Prostate gland (tissue), 2 donors: ENCODE results near the gene ACTMAP.

ENCODE experiments used
- POLR2A ChIP-seq: fragments of 450-650 bp; IDR thresholded peaks from one replicate; pipeline ENCODE4 v1.6.1; 2016; ENCODE audit warnings: antibody characterized with exemption, mild to moderate bottlenecking
- TF ChIP-seq, protein P1 (sequence below), 4 experiments: fragments of 200-600 bp in 2 of 4; fragments of 450-650 bp in 2 of 4; sonication (generic) in 2 of 4; IDR thresholded peaks; 1 replicate in 3 of 4; 2 replicates in 1 of 4; pipeline ENCODE4 v1.5.1; 2016 to 2019; ENCODE audit warnings: antibody characterized with exemption in 4 of 4, mild to moderate bottlenecking in 2 of 4, moderate library complexity in 2 of 4

DNA sequence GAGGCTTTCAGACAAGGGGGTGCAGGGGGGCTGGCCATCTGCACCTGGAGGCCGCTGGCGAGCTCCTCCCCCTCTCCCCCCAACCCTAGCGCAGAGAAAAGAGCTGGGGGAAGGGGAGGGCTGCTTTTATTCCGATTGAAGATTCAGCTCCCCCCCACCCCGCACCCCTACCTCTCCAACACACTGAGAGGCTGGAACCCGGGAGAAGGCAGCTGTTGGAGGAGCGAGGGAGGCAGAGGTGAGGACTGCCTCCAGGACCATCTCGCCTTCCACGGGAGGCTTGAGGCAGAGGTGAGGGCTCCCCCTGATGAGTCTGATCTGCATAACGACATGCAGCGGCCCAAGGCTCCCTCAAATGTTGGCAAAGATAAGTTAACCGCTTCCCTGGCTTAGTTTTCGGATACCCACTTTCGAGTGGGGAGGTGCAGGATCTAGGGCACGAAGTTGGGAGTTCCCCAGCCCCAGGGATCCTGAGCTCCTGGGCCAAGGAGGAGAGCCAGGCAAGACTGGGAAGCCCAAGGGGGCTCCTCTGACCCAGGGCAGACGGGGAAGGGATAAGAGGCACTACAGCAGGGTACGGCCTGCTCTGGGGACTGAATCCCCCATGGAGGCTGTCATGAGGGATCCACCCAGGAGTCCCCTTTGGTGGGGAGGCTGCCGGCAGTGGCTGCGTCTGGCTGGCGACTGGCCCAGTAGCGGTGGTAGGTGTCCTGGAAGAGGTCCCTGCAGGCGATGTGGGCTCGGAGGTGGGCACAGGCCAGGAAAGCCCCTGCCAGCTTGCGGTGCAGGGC, 58.7 kb downstream of the ACTMAP start:
- TF ChIP-seq, protein P1, sequence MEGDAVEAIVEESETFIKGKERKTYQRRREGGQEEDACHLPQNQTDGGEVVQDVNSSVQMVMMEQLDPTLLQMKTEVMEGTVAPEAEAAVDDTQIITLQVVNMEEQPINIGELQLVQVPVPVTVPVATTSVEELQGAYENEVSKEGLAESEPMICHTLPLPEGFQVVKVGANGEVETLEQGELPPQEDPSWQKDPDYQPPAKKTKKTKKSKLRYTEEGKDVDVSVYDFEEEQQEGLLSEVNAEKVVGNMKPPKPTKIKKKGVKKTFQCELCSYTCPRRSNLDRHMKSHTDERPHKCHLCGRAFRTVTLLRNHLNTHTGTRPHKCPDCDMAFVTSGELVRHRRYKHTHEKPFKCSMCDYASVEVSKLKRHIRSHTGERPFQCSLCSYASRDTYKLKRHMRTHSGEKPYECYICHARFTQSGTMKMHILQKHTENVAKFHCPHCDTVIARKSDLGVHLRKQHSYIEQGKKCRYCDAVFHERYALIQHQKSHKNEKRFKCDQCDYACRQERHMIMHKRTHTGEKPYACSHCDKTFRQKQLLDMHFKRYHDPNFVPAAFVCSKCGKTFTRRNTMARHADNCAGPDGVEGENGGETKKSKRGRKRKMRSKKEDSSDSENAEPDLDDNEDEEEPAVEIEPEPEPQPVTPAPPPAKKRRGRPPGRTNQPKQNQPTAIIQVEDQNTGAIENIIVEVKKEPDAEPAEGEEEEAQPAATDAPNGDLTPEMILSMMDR (IDR thresholded peaks at IDR 0.05) = no peak
- TF ChIP-seq POLR2A = no peak
